ENCODE results near the gene SLC35E1. TPM values are rescaled to one million over a fixed set of nuclear protein-coding genes. Genes with fewer than 3 reads are reported as not detected.

Gene SLC35E1
- polyA plus RNA-seq, 1 donor (not counting 4 experiments of a cell fraction or from before 2014, with no cell fraction given) = 30.3 TPM

GRCh38 chr19:16620584-16620983 lies 48.4 kb upstream of the SLC35E1 start:
- no peak overlapping the region for H3K4me3 ChIP-seq (ENCODE audit: control insufficient read depth in 2 of 3, extremely low read depth in 1 of 3, insufficient read depth in 2 of 3, low read depth in 1 of 3, low read length in 3 of 3)
- H2AFZ ChIP-seq (ENCODE audit: control insufficient read depth, low read length) = no peak overlapping the region
- H3K36me3 ChIP-seq (ENCODE audit: control insufficient read depth in 2 of 2, extremely low read depth in 1 of 2, insufficient read depth in 2 of 2, low read length in 2 of 2) = peaks cover 20 to 22% of the 10 kb centered on the region in 2 experiments
- DNase-seq (ENCODE audit: low read depth, low spot score) (no peak), FAIRE-seq (no peak)
- H4K20me1 ChIP-seq (ENCODE audit: control insufficient read depth, extremely low read depth, insufficient read depth, low read length) = peaks cover 57% of the 10 kb centered on the region
- no peaks in the 10 kb centered on the region for H3K27me3 ChIP-seq (ENCODE audit: control insufficient read depth, extremely low read depth, insufficient read depth, low read length)
- H3K4me1 ChIP-seq (ENCODE audit: control insufficient read depth, extremely low read depth, insufficient read depth, low read length) = no peaks in the 10 kb centered on the region
- H3K79me2 ChIP-seq (ENCODE audit: control insufficient read depth, insufficient read depth, low read length) = peaks cover 100% of the 10 kb centered on the region
- no peak overlapping the region for H3K9ac ChIP-seq (ENCODE audit: control insufficient read depth, extremely low read depth, insufficient read depth, low read length)
- H3K4me2 ChIP-seq (ENCODE audit: control insufficient read depth, extremely low read depth, insufficient read depth, low read depth, low read length) = no peak overlapping the region
- no peaks in the 10 kb centered on the region for H3K9me3 ChIP-seq (ENCODE audit: control insufficient read depth, low read depth, low read length)
- TF ChIP-seq EZH2 (IDR thresholded peaks at IDR 0.05; ENCODE audit: low read length) = no peak
- no peak for TF ChIP-seq CTCF (optimal IDR thresholded peaks at IDR 0.05 in 1 of 3, IDR thresholded peaks at IDR 0.05 in 1 of 3, conservative IDR thresholded peaks at IDR 0.05 in 1 of 3; ENCODE audit: extremely low read depth in 1 of 3, insufficient read depth in 2 of 3, low read length in 3 of 3)
- no peak overlapping the region for H3K27ac ChIP-seq (ENCODE audit: control insufficient read depth, insufficient read depth, low read length)
- dilution Hi-C loops (cut with MboI; ENCODE audit: extremely low pct_ligation_motif_present, low sequenced_read_pairs) = no loop called here
- peaks cover 11% of the 10 kb centered on the region for H3K9me1 ChIP-seq (ENCODE audit: control insufficient read depth, extremely low read depth, insufficient read depth, low read length)

DNA sequence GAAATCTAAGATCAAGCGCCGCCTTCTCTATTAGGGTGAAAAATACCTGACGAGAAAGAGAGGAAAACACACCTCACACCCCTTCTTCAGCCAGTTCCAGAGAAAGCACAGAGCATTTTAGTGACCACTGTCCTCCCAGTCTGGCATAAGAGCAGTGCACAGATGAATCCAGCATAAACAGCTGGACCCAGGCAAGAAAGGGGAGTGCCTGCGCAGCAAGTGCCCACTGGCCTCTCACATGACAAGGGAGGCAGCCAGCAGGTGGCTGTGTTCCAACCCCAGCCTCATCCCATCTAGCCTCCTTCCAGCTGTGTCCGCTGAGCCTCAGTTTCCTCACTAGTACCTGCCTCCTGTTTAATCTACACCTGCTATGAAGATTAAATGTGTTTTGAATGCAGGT lies 47.8 kb upstream of the SLC35E1 start:
- dilution Hi-C loops (cut with MboI; ENCODE audit: extremely low pct_ligation_motif_present, low sequenced_read_pairs) = no loop called here
- Histone ChIP-seq H3K9me3 (ENCODE audit: control insufficient read depth, low read depth, low read length) (no peaks in the 10 kb centered on the region), H3K9me1 (ENCODE audit: control insufficient read depth, extremely low read depth, insufficient read depth, low read length) (peaks cover 11% of the 10 kb centered on the region), H4K20me1 (ENCODE audit: control insufficient read depth, extremely low read depth, insufficient read depth, low read length) (peaks cover 61% of the 10 kb centered on the region), H3K36me3 (ENCODE audit: control insufficient read depth in 2 of 2, extremely low read depth in 1 of 2, insufficient read depth in 2 of 2, low read length in 2 of 2) (peaks cover 18 to 22% of the 10 kb centered on the region in 2 experiments), H3K27me3 (ENCODE audit: control insufficient read depth, extremely low read depth, insufficient read depth, low read length) (no peaks in the 10 kb centered on the region), H3K79me2 (ENCODE audit: control insufficient read depth, insufficient read depth, low read length) (peaks cover 98% of the 10 kb centered on the region), H3K4me3 (ENCODE audit: control insufficient read depth in 2 of 3, extremely low read depth in 1 of 3, insufficient read depth in 2 of 3, low read depth in 1 of 3, low read length in 3 of 3) (no peak overlapping the region), H3K4me1 (ENCODE audit: control insufficient read depth, extremely low read depth, insufficient read depth, low read length) (peaks cover 3% of the 10 kb centered on the region), H3K27ac (ENCODE audit: control insufficient read depth, insufficient read depth, low read length) (no peak overlapping the region), H2AFZ (ENCODE audit: control insufficient read depth, low read length) (no peak overlapping the region), H3K4me2 (ENCODE audit: control insufficient read depth, extremely low read depth, insufficient read depth, low read depth, low read length) (no peak overlapping the region), H3K9ac (ENCODE audit: control insufficient read depth, extremely low read depth, insufficient read depth, low read length) (no peak overlapping the region)
- no peak for TF ChIP-seq EZH2 (IDR thresholded peaks at IDR 0.05; ENCODE audit: low read length)
- DNase-seq (ENCODE audit: low read depth, low spot score) = no peak
- no peak for FAIRE-seq

- dilution Hi-C loops (cut with MboI; ENCODE audit: extremely low pct_ligation_motif_present, low sequenced_read_pairs) = no loop called here
Observed at GRCh38 chr19:16619457-16619856, 47.2 kb upstream of the SLC35E1 start.

More at GRCh38 chr19:16619457-16619856, 47.2 kb upstream of the SLC35E1 start:
- Histone ChIP-seq H3K79me2 (ENCODE audit: control insufficient read depth, insufficient read depth, low read length) (peaks cover 98% of the 10 kb centered on the region), H3K9me3 (ENCODE audit: control insufficient read depth, low read depth, low read length) (no peaks in the 10 kb centered on the region), H3K36me3 (ENCODE audit: control insufficient read depth in 2 of 2, extremely low read depth in 1 of 2, insufficient read depth in 2 of 2, low read length in 2 of 2) (peaks cover 15 to 20% of the 10 kb centered on the region in 2 experiments), H3K27ac (ENCODE audit: control insufficient read depth, insufficient read depth, low read length) (no peak overlapping the region), H3K4me2 (ENCODE audit: control insufficient read depth, extremely low read depth, insufficient read depth, low read depth, low read length) (no peak overlapping the region), H3K4me1 (ENCODE audit: control insufficient read depth, extremely low read depth, insufficient read depth, low read length) (peaks cover 7% of the 10 kb centered on the region), H3K9ac (ENCODE audit: control insufficient read depth, extremely low read depth, insufficient read depth, low read length) (no peak overlapping the region), H4K20me1 (ENCODE audit: control insufficient read depth, extremely low read depth, insufficient read depth, low read length) (peaks cover 66% of the 10 kb centered on the region), H3K27me3 (ENCODE audit: control insufficient read depth, extremely low read depth, insufficient read depth, low read length) (no peaks in the 10 kb centered on the region), H3K9me1 (ENCODE audit: control insufficient read depth, extremely low read depth, insufficient read depth, low read length) (peaks cover 11% of the 10 kb centered on the region), H2AFZ (ENCODE audit: control insufficient read depth, low read length) (no peak overlapping the region), H3K4me3 (ENCODE audit: control insufficient read depth in 2 of 3, extremely low read depth in 1 of 3, insufficient read depth in 2 of 3, low read depth in 1 of 3, low read length in 3 of 3) (no peak overlapping the region)
- FAIRE-seq = no peak
- DNase-seq (ENCODE audit: low read depth, low spot score) = no peak
- TF ChIP-seq EZH2 (IDR thresholded peaks at IDR 0.05; ENCODE audit: low read length) = no peak
- TF ChIP-seq CTCF (optimal IDR thresholded peaks at IDR 0.05 in 1 of 3, IDR thresholded peaks at IDR 0.05 in 1 of 3, conservative IDR thresholded peaks at IDR 0.05 in 1 of 3; ENCODE audit: extremely low read depth in 1 of 3, insufficient read depth in 2 of 3, low read length in 3 of 3) = no peak

All from keratinocyte (primary cell).